Neural cell (in vitro differentiated cells): ENCODE data around the gene IL10RA.

Experiments
- RAD21 ChIP-seq: fragments of 450-650 bp; conservative IDR thresholded peaks from 2 replicates; pipeline ENCODE4 v1.6.1; 2014; ENCODE audit warnings: antibody characterized with exemption, mild to moderate bottlenecking, moderate library complexity
- TF ChIP-seq, protein P1 (sequence below): fragments of 450-650 bp; IDR thresholded peaks from 2 replicates; pipeline ENCODE4 v1.5.1; 2014; ENCODE audit warnings: antibody characterized with exemption, mild to moderate bottlenecking, moderate library complexity; ENCODE audit not compliant: poor library complexity, severe bottlenecking

DNA sequence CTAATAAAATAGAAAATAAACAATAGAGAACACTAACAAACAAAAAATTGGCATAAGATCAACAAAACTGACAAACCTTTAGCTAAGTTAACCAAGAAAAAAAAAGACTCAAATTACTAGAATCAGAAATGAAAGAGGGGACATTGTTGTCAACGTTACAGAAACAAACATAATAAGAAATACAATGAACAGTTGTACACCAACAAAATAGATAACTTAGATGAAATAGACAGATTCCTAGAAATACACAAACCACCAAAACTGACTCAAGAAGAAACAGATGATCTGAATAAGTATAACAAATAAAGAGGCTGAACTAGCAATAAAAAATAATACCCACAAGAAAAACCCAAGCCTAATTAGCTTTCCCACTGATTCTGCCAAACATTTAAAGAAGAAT is 55.9 kb downstream of the IL10RA start:
- TF ChIP-seq, protein P1, sequence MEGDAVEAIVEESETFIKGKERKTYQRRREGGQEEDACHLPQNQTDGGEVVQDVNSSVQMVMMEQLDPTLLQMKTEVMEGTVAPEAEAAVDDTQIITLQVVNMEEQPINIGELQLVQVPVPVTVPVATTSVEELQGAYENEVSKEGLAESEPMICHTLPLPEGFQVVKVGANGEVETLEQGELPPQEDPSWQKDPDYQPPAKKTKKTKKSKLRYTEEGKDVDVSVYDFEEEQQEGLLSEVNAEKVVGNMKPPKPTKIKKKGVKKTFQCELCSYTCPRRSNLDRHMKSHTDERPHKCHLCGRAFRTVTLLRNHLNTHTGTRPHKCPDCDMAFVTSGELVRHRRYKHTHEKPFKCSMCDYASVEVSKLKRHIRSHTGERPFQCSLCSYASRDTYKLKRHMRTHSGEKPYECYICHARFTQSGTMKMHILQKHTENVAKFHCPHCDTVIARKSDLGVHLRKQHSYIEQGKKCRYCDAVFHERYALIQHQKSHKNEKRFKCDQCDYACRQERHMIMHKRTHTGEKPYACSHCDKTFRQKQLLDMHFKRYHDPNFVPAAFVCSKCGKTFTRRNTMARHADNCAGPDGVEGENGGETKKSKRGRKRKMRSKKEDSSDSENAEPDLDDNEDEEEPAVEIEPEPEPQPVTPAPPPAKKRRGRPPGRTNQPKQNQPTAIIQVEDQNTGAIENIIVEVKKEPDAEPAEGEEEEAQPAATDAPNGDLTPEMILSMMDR = no peak
- TF ChIP-seq RAD21 = no peak
